ENCODE measurements around the gene ZNF831.
A peak's percentile ranks its signal among the peaks of the same experiment; 100 is the strongest.

Gene ZNF831

DNA sequence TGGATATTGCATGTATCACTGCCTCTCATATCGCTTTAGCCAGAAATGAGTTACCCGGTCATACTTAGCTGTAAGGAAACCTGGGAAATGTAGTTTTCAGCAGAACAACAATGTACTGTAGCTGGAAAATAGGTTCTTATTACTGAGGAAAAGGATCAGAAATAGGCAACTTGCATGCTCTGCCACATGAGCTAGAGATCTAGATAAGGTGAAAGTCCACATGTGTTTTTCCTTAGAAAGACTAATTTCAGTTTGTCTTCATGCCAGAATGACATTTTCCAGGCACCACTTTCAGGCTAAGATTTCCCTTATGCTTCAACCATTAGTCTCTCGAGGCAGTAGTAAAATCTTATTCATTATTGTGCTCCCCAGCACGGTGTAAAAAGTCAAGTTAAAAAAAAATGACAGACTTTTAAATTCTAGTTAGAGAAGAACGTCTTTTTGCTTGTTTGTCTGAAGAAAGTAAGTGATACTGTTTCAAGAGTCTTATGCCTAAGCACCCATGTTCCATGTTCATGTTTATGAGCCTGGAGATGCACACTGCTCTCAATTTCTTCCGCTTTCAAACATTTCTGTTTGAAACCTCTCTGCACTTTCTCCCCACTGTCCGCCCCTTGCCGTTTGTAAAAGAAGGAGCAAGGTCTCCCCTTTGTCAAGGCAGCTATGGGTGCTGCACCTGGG, 67.6 kb downstream of the ZNF831 start:
- Histone ChIP-seq H3K23ac (ENCODE audit: low read depth, low read length, poor library complexity) (no peak overlapping the region), H3K4me1 (ENCODE audit: control insufficient read depth in 2 of 2, insufficient read depth in 1 of 2, low read depth in 1 of 2, low read length in 2 of 2) (peaks cover 0 to 4% of the 10 kb centered on the region in 2 donors), H2BK12ac (ENCODE audit: low read length) (no peak overlapping the region), H3K79me1 (ENCODE audit: low read depth, low read length) (no peaks in the 10 kb centered on the region), H3K4me3 (ENCODE audit: low read length in 2 of 2) (no peak overlapping the region), H2BK5ac (ENCODE audit: low read length) (no peak overlapping the region), H2BK120ac (ENCODE audit: low read depth, low read length) (no peak overlapping the region), H2BK15ac (ENCODE audit: low read length) (no peak overlapping the region), H3K9ac (ENCODE audit: low read depth, low read length, poor library complexity) (no peak overlapping the region), H3K14ac (ENCODE audit: low read length) (no peak overlapping the region), H3K4ac (ENCODE audit: low read length) (no peak overlapping the region), H3K27ac (replicated peaks; ENCODE audit: low read length) (no peak overlapping the region), H4K8ac (ENCODE audit: low read depth, low read length) (no peak overlapping the region), H2AK5ac (ENCODE audit: low read depth, low read length) (no peak overlapping the region), H3K4me2 (ENCODE audit: insufficient read depth, low read length, poor library complexity, severe bottlenecking) (no peak overlapping the region), H2AFZ (ENCODE audit: low read length) (no peak overlapping the region), H3K27me3 (ENCODE audit: control insufficient read depth in 3 of 3, insufficient read depth in 3 of 3, low read depth in 1 of 3, low read length in 3 of 3) (peaks cover 0 to 21% (median 0%) of the 10 kb centered on the region in 3 experiments), H3K36me3 (replicated peaks in 1 of 2; ENCODE audit: control insufficient read depth in 2 of 2, insufficient read depth in 2 of 2, low read length in 2 of 2) (no peaks in the 10 kb centered on the region), H3K9me3 (replicated peaks in 1 of 2; ENCODE audit: control insufficient read depth in 2 of 2, insufficient read depth in 1 of 2, low read depth in 1 of 2, low read length in 2 of 2) (no peaks in the 10 kb centered on the region), H4K91ac (ENCODE audit: low read depth, low read length, poor library complexity) (no peak overlapping the region), H3K18ac (ENCODE audit: low read length) (no peak overlapping the region)
- WGBS, 2 donors (ENCODE audit: extremely low coverage in 2 of 2, insufficient read length in 2 of 2, insufficient replicate concordance in 1 of 2) = no CpG with 5 or more reads among the region's 8 CpGs
- no peak for DNase-seq (ENCODE audit: low spot score)

DNA sequence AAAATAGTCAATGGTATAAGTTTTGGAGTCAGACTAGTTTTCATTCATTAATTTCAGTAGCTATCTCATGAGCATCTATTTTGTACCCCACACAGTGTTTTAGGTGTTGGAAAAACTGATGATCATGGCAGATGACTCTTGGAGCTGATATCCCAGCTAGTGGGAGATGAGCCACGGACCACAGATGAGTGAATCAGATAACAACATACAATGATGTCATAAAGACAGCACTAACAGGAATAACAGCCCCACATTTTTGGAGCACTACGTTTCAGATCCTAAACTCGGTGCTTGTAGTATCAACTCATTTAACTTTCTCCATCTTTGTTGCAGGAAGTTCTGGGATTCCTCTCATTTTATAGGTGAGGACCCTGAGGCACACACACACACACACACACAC, 69.0 kb downstream of the ZNF831 start:
- H3K9ac ChIP-seq (ENCODE audit: low read depth, low read length, poor library complexity) = no peak overlapping the region
- no peak overlapping the region for H2AK5ac ChIP-seq (ENCODE audit: low read depth, low read length)
- H2BK5ac ChIP-seq (ENCODE audit: low read length) = no peak overlapping the region
- H2BK12ac ChIP-seq (ENCODE audit: low read length) = no peak overlapping the region
- no peak overlapping the region for H3K14ac ChIP-seq (ENCODE audit: low read length)
- H4K8ac ChIP-seq (ENCODE audit: low read depth, low read length) = no peak overlapping the region
- H2BK120ac ChIP-seq (ENCODE audit: low read depth, low read length) = no peak overlapping the region
- no peak overlapping the region for H3K27ac ChIP-seq (replicated peaks; ENCODE audit: low read length)
- H3K36me3 ChIP-seq (replicated peaks in 1 of 2; ENCODE audit: control insufficient read depth in 2 of 2, insufficient read depth in 2 of 2, low read length in 2 of 2) = no peaks in the 10 kb centered on the region
- H2AFZ ChIP-seq (ENCODE audit: low read length) = no peak overlapping the region
- H3K4me2 ChIP-seq (ENCODE audit: insufficient read depth, low read length, poor library complexity, severe bottlenecking) = no peak overlapping the region
- H3K27me3 ChIP-seq (ENCODE audit: control insufficient read depth in 3 of 3, insufficient read depth in 3 of 3, low read depth in 1 of 3, low read length in 3 of 3) = peaks cover 0 to 16% (median 0%) of the 10 kb centered on the region in 3 experiments
- H2BK15ac ChIP-seq (ENCODE audit: low read length) = no peak overlapping the region
- no peak overlapping the region for H3K18ac ChIP-seq (ENCODE audit: low read length)
- no peak for DNase-seq (ENCODE audit: low spot score)
- peaks cover 0 to 4% of the 10 kb centered on the region in 2 donors for H3K4me1 ChIP-seq (ENCODE audit: control insufficient read depth in 2 of 2, insufficient read depth in 1 of 2, low read depth in 1 of 2, low read length in 2 of 2)
- H3K79me1 ChIP-seq (ENCODE audit: low read depth, low read length) = no peaks in the 10 kb centered on the region
- no CpG with 5 or more reads among the region's 3 CpGs for WGBS, 2 donors (ENCODE audit: extremely low coverage in 2 of 2, insufficient read length in 2 of 2, insufficient replicate concordance in 1 of 2)
- H3K4ac ChIP-seq (ENCODE audit: low read length) = no peak overlapping the region
- H3K9me3 ChIP-seq (replicated peaks in 1 of 2; ENCODE audit: control insufficient read depth in 2 of 2, insufficient read depth in 1 of 2, low read depth in 1 of 2, low read length in 2 of 2) = no peaks in the 10 kb centered on the region
- no peak overlapping the region for H4K91ac ChIP-seq (ENCODE audit: low read depth, low read length, poor library complexity)
- no peak overlapping the region for H3K4me3 ChIP-seq (ENCODE audit: low read length in 2 of 2)
- H3K23ac ChIP-seq (ENCODE audit: low read depth, low read length, poor library complexity) = no peak overlapping the region

GRCh38 chr20:59235226-59235625, 71.6 kb downstream of the ZNF831 start:
- Histone ChIP-seq H3K18ac (ENCODE audit: low read length) (peak overlapping the region; percentile 2), H3K79me1 (ENCODE audit: low read depth, low read length) (no peaks in the 10 kb centered on the region), H3K4ac (ENCODE audit: low read length) (no peak overlapping the region), H2BK15ac (ENCODE audit: low read length) (no peak overlapping the region), H2BK12ac (ENCODE audit: low read length) (no peak overlapping the region), H3K4me3 (ENCODE audit: low read length in 2 of 2) (no peak overlapping the region), H3K4me1 (ENCODE audit: control insufficient read depth in 2 of 2, insufficient read depth in 1 of 2, low read depth in 1 of 2, low read length in 2 of 2) (peaks cover 0 to 4% of the 10 kb centered on the region in 2 donors), H4K8ac (ENCODE audit: low read depth, low read length) (no peak overlapping the region), H2AK5ac (ENCODE audit: low read depth, low read length) (no peak overlapping the region), H2BK120ac (ENCODE audit: low read depth, low read length) (no peak overlapping the region), H3K14ac (ENCODE audit: low read length) (no peak overlapping the region), H2AFZ (ENCODE audit: low read length) (no peak overlapping the region), H3K9me3 (replicated peaks in 1 of 2; ENCODE audit: control insufficient read depth in 2 of 2, insufficient read depth in 1 of 2, low read depth in 1 of 2, low read length in 2 of 2) (no peaks in the 10 kb centered on the region), H3K27ac (replicated peaks; ENCODE audit: low read length) (no peak overlapping the region), H3K27me3 (ENCODE audit: control insufficient read depth in 3 of 3, insufficient read depth in 3 of 3, low read depth in 1 of 3, low read length in 3 of 3) (peaks cover 0 to 16% (median 0%) of the 10 kb centered on the region in 3 experiments), H2BK5ac (ENCODE audit: low read length) (no peak overlapping the region), H4K91ac (ENCODE audit: low read depth, low read length, poor library complexity) (no peak overlapping the region), H3K36me3 (replicated peaks in 1 of 2; ENCODE audit: control insufficient read depth in 2 of 2, insufficient read depth in 2 of 2, low read length in 2 of 2) (no peaks in the 10 kb centered on the region), H3K9ac (ENCODE audit: low read depth, low read length, poor library complexity) (no peak overlapping the region), H3K23ac (ENCODE audit: low read depth, low read length, poor library complexity) (no peak overlapping the region), H3K4me2 (ENCODE audit: insufficient read depth, low read length, poor library complexity, severe bottlenecking) (no peak overlapping the region)
- WGBS, 2 donors (ENCODE audit: extremely low coverage in 2 of 2, insufficient read length in 2 of 2, insufficient replicate concordance in 1 of 2) = no CpG with 5 or more reads among the region's 5 CpGs
- DNase-seq (ENCODE audit: low spot score) = no peak

- Histone ChIP-seq H3K4me2 (ENCODE audit: insufficient read depth, low read length, poor library complexity, severe bottlenecking) (no peak overlapping the region), H2AFZ (ENCODE audit: low read length) (no peak overlapping the region), H2BK120ac (ENCODE audit: low read depth, low read length) (no peak overlapping the region), H3K27me3 (ENCODE audit: control insufficient read depth in 3 of 3, insufficient read depth in 3 of 3, low read depth in 1 of 3, low read length in 3 of 3) (peaks cover 0 to 12% (median 0%) of the 10 kb centered on the region in 3 experiments), H3K79me1 (ENCODE audit: low read depth, low read length) (no peaks in the 10 kb centered on the region), H3K36me3 (replicated peaks in 1 of 2; ENCODE audit: control insufficient read depth in 2 of 2, insufficient read depth in 2 of 2, low read length in 2 of 2) (no peaks in the 10 kb centered on the region), H2BK12ac (ENCODE audit: low read length) (no peak overlapping the region), H3K4me3 (ENCODE audit: low read length in 2 of 2) (no peak overlapping the region), H2AK5ac (ENCODE audit: low read depth, low read length) (no peak overlapping the region), H4K91ac (ENCODE audit: low read depth, low read length, poor library complexity) (no peak overlapping the region), H3K14ac (ENCODE audit: low read length) (no peak overlapping the region), H3K23ac (ENCODE audit: low read depth, low read length, poor library complexity) (no peak overlapping the region), H4K8ac (ENCODE audit: low read depth, low read length) (no peak overlapping the region), H3K4ac (ENCODE audit: low read length) (no peak overlapping the region), H2BK15ac (ENCODE audit: low read length) (no peak overlapping the region), H3K9ac (ENCODE audit: low read depth, low read length, poor library complexity) (no peak overlapping the region), H3K4me1 (ENCODE audit: control insufficient read depth in 2 of 2, insufficient read depth in 1 of 2, low read depth in 1 of 2, low read length in 2 of 2) (peaks cover 1 to 2% of the 10 kb centered on the region in 2 donors), H3K9me3 (replicated peaks in 1 of 2; ENCODE audit: control insufficient read depth in 2 of 2, insufficient read depth in 1 of 2, low read depth in 1 of 2, low read length in 2 of 2) (no peaks in the 10 kb centered on the region), H2BK5ac (ENCODE audit: low read length) (no peak overlapping the region), H3K18ac (ENCODE audit: low read length) (no peak overlapping the region), H3K27ac (replicated peaks; ENCODE audit: low read length) (no peak overlapping the region)
- no peak for DNase-seq (ENCODE audit: low spot score)
- WGBS, 2 donors (ENCODE audit: extremely low coverage in 2 of 2, insufficient read length in 2 of 2, insufficient replicate concordance in 1 of 2) = no CpG with 5 or more reads among the region's 4 CpGs
Observed at GRCh38 chr20:59240006-59240405, 76.4 kb downstream of the ZNF831 start.
